Right lobe of liver (tissue), 6 donors: ENCODE measurements around the gene MAP3K14. TPM values are rescaled to one million over a fixed set of nuclear protein-coding genes. Genes with fewer than 3 reads are reported as not detected.

ENCODE experiments used
- ATAC-seq, 4 donors: fragments of 200-7000 bp; cut with Tn5 transposase; one replicate each; pipeline ENCODE4 v1.9.1; 2020; ENCODE audit warnings: mild to moderate bottlenecking in 4 of 4, moderate library complexity in 4 of 4
- DNase-seq, 3 donors: peaks; one replicate each; pipeline ENCODE4 v3.0.0-alpha.2; 2020
- H3K27ac ChIP-seq, 3 donors: fragments of 200-600 bp; one replicate each; pipeline ENCODE4 v1.8.0; 2022
- H3K27me3 ChIP-seq, 2 donors: fragments of 200-600 bp; one replicate each; pipeline ENCODE4 v1.8.0; 2022
- H3K36me3 ChIP-seq, 4 donors: fragments of 200-600 bp; sonication (generic) in 1 of 4; one replicate each; pipeline versions ENCODE4 v1.5.1 to v1.8.0; 2017 to 2022; ENCODE audit warnings: control low read depth in 1 of 4
- H3K4me1 ChIP-seq, 4 donors: fragments of 200-600 bp; sonication (generic) in 1 of 4; one replicate each; pipeline versions ENCODE4 v1.5.1 to v1.8.0; 2017 to 2022; ENCODE audit warnings: control low read depth in 1 of 4
- H3K4me3 ChIP-seq, 3 donors: fragments of 200-600 bp; one replicate each; pipeline ENCODE4 v1.8.0; 2022
- H3K9me3 ChIP-seq, 4 donors: fragments of 200-600 bp; sonication (generic) in 1 of 4; one replicate each; pipeline versions ENCODE4 v1.5.1 to v1.8.0; 2017 to 2022; ENCODE audit warnings: control low read depth in 1 of 4
- POLR2A ChIP-seq: fragments of 450-650 bp; IDR thresholded peaks from one replicate; pipeline ENCODE4 v1.6.1; 2017; ENCODE audit warnings: antibody characterized with exemption, mild to moderate bottlenecking
- whole genome bisulfite sequencing: methylation state at CpG from one replicate; pipeline ENCODE4 v1.1.6; 2018; ENCODE audit warnings: low coverage, low lambda C conversion rate; ENCODE audit not compliant: insufficient coverage; ENCODE audit errors: missing lambda C conversion rate; 5-methylcytosine and 5-hydroxymethylcytosine counted together
- intact Hi-C, 2 donors: fragments of 100-400 bp; cut with DNase I; formaldehyde crosslinking; loops; one replicate each; pipeline versions ENCODE4 v1.11.2 to v1.14.1; 2022
- total RNA-seq, 6 experiments: library from RNA; depleted of rRNA in 2 of 6; stranded (reverse); fragments of >200 nt in 2 of 6; fragmentation: NEBNext Ultra II Directional in 3 of 6; extraction: Animal tissue kit (Norgen Biotek cat#: 25700) in 3 of 6; gene quantifications; one replicate each; pipeline versions ENCODE4 v1.1.0 to v1.2.4, GENCODE V29; 2016 to 2023
- TF ChIP-seq, protein P1 (sequence below), 4 donors: fragments of 200-600 bp in 3 of 4; fragments of 450-650 bp in 1 of 4; IDR thresholded peaks; one replicate each; pipeline versions ENCODE4 v1.5.1 to v1.8.0; 2016 to 2022; ENCODE audit warnings: antibody characterized with exemption in 4 of 4, mild to moderate bottlenecking in 2 of 4
- donor health status: DM: no; HTN: yes; CAD: no.
- donor health status: DM: no; HTN: no; CAD: no.
- donor health status: DM: no; HTN: no; CAD: no.
- donor health status: DM: no; HTN: yes; CAD: no.
- donor health status: DM: no; HTN: yes; CAD: no.

The MAP3K14 gene
- total RNA-seq, 6 experiments from 2014 or later, result 4.8 to 7.8 (median 6.3) TPM

DNA sequence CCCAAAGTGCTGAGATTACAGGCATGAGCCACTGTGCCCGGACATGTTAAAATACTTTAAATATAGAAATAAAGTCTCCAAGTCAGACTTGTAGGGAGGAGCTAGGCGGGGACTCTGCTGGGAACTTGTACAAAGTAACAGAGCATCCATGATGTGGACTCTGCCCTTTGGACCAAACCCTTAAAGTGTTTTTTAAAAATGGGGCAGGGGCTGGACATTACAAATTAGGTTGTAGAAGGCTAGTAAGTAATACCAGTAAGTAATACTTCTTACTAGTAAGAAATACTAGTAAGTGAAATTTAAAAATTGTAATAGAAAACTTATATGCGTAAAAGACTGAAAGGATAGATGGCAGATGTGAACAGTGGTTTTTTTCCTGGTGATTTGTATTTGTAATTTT is 45.2 kb downstream of the MAP3K14 start:
- 86% methylated on average over 2 of the region's 3 CpGs for WGBS
- intact Hi-C loops, result no loop called here
- Histone ChIP-seq H3K4me1 (peaks cover 0 to 26% (median 12%) of the 10 kb centered on the region in 4 donors), H3K9me3 (no peaks in the 10 kb centered on the region), H3K27me3 (no peaks in the 10 kb centered on the region), H3K27ac (no peak overlapping the region), H3K36me3 (peaks cover 7 to 65% (median 22%) of the 10 kb centered on the region in 4 donors), H3K4me3 (no peak overlapping the region)
- DNase-seq (no peak), ATAC-seq (no peak)
- TF ChIP-seq POLR2A, result no peak
- TF ChIP-seq, protein P1, sequence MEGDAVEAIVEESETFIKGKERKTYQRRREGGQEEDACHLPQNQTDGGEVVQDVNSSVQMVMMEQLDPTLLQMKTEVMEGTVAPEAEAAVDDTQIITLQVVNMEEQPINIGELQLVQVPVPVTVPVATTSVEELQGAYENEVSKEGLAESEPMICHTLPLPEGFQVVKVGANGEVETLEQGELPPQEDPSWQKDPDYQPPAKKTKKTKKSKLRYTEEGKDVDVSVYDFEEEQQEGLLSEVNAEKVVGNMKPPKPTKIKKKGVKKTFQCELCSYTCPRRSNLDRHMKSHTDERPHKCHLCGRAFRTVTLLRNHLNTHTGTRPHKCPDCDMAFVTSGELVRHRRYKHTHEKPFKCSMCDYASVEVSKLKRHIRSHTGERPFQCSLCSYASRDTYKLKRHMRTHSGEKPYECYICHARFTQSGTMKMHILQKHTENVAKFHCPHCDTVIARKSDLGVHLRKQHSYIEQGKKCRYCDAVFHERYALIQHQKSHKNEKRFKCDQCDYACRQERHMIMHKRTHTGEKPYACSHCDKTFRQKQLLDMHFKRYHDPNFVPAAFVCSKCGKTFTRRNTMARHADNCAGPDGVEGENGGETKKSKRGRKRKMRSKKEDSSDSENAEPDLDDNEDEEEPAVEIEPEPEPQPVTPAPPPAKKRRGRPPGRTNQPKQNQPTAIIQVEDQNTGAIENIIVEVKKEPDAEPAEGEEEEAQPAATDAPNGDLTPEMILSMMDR (IDR thresholded peaks at IDR 0.05), result no peak

DNA sequence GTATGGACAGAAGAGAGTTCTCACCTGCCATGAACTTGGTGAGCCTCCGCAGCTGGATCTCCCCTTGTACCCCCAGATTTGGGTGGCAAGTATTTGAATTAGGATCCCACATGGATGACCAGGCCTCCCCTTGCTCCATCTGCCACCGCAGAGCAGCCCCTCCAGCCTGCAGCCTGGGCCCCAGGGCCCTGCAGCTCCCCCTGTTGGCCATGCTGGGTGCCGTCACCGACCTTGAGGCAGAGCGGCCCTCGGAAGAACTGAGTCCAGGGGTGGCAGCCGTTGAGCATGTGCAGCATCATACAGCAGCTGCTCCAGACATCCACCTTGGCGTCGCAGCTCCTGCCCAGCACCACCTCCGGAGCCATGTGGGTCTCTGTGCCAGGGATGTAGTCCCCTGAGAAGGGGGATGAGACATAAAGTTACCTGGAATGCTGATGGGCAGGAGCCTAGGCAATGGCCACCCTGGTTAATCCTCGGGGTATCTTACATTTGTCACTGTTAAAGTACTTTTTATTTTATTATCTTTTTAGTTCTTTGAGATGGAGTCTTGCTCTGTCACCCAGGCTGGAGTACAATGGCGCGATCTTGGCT is 45.9 kb downstream of the MAP3K14 start:
- H3K4me1 ChIP-seq, result peaks cover 0 to 26% (median 12%) of the 10 kb centered on the region in 4 donors
- DNase-seq (peak in 1 of 3 donors; percentile 45), ATAC-seq (peak in 1 of 4 donors; percentile 24)
- H3K9me3 ChIP-seq, result no peaks in the 10 kb centered on the region
- no peaks in the 10 kb centered on the region for H3K27me3 ChIP-seq
- no peak overlapping the region for H3K4me3 ChIP-seq
- H3K27ac ChIP-seq, result no peak overlapping the region
- WGBS, result 96% methylated on average over 3 of the region's 13 CpGs
- intact Hi-C loops, result no loop called here
- H3K36me3 ChIP-seq, result peaks cover 7 to 71% (median 24%) of the 10 kb centered on the region in 4 donors
- TF ChIP-seq POLR2A, result no peak
- TF ChIP-seq, protein P1 (IDR thresholded peaks at IDR 0.05), result peak; percentile 26 to 41 (median 31)

DNA sequence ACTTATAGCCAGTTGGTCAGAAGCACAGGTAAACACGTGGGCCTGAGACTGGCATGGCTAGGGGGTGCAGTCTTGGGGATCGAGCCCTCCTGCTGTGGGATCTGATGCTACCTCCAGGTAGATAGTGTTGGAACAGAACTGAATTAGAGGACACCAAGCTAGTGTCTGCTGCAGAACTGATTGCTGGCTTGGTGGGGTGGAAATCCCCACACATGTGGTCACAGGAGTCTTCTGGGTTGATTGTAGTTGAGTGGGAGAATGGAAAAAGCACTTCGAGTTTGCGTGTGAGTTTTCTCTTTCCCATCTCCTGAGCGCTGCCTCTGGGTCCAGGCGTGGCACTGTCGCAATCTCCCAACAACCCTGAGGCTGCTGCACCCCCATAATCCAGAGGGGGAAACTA is 46.9 kb downstream of the MAP3K14 start:
- H3K9me3 ChIP-seq, result no peaks in the 10 kb centered on the region
- DNase-seq (no peak), ATAC-seq (no peak)
- no peaks in the 10 kb centered on the region for H3K27me3 ChIP-seq
- WGBS, result 92% methylated on average over 2 of the region's 7 CpGs
- no peak overlapping the region for H3K4me3 ChIP-seq
- TF ChIP-seq, protein P1 (IDR thresholded peaks at IDR 0.05), result no peak
- no peak for TF ChIP-seq POLR2A
- peaks cover 0 to 26% (median 11%) of the 10 kb centered on the region in 4 donors for H3K4me1 ChIP-seq
- H3K27ac ChIP-seq, result no peak overlapping the region
- H3K36me3 ChIP-seq, result peaks cover 7 to 71% (median 26%) of the 10 kb centered on the region in 4 donors
- intact Hi-C loops, result no loop called here

DNA sequence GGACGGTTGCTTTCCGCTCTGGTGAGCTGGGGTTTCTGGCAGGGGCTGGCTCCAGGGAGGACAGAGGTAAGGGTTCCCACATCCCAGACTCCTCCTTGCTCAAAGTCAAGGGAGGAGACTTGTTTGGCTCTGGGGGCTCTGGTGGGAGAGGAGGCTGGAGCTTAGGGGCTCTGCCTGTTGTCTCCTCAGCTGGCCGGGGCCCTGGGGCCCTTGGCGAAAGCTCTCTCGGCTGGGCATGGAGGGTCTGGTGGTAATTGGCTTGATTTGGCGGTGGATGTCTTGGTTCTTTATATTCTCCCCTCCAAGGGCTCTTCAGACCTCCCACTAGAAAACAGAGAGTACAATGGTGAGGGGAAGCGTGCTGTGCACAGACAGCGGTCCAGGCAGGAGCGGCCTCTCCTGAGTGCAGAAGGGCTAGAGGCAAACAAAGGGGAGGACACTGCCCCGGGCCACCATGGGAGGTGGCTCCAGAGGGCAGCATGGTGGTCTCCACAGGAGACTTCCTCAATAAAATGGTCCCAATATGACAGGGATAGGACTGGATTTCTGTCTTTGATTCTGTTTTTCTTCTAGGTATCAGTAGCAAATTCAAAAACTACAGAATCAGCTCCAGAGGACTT is 49.3 kb downstream of the MAP3K14 start:
- no peak overlapping the region for H3K4me3 ChIP-seq
- intact Hi-C loops, result no loop called here
- no peak for TF ChIP-seq POLR2A
- TF ChIP-seq, protein P1 (IDR thresholded peaks at IDR 0.05), result no peak
- no peak overlapping the region for H3K27ac ChIP-seq
- ATAC-seq (no peak), DNase-seq (no peak)
- no peaks in the 10 kb centered on the region for H3K9me3 ChIP-seq
- peaks cover 5 to 61% (median 26%) of the 10 kb centered on the region in 4 donors for H3K36me3 ChIP-seq
- H3K27me3 ChIP-seq, result no peaks in the 10 kb centered on the region
- WGBS, result 80% methylated on average over 1 of the region's 10 CpGs
- peaks cover 0 to 21% (median 0%) of the 10 kb centered on the region in 4 donors for H3K4me1 ChIP-seq
